BLaER1 (cell line): ENCODE data around the gene LRRC8B.

Source experiments
- H3K27ac ChIP-seq: shearing (Covaris generic); formaldehyde crosslinking; 2 replicates; pipeline ENCODE4 v1.8.1; 2022
- H3K27me3 ChIP-seq: shearing (Covaris generic); formaldehyde crosslinking; 2 replicates; pipeline ENCODE4 v1.8.1; 2022
- H3K36me3 ChIP-seq: shearing (Covaris generic); formaldehyde crosslinking; 2 replicates; pipeline ENCODE4 v1.8.1; 2022
- H3K4me1 ChIP-seq: shearing (Covaris generic); formaldehyde crosslinking; 2 replicates; pipeline ENCODE4 v1.8.1; 2022
- H3K4me2 ChIP-seq: shearing (Covaris generic); formaldehyde crosslinking; 2 replicates; pipeline ENCODE4 v1.8.1; 2022
- H3K4me3 ChIP-seq: shearing (Covaris generic); formaldehyde crosslinking; 2 replicates; pipeline ENCODE4 v1.8.1; 2022
- H3K9ac ChIP-seq: shearing (Covaris generic); formaldehyde crosslinking; 2 replicates; pipeline ENCODE4 v1.8.1; 2022
- H3K9me3 ChIP-seq: shearing (Covaris generic); formaldehyde crosslinking; 2 replicates; pipeline ENCODE4 v1.8.1; 2022
- H4K20me1 ChIP-seq: shearing (Covaris generic); formaldehyde crosslinking; 2 replicates; pipeline ENCODE4 v1.8.1; 2022
- Cebpa-rat ChIP-seq: shearing (Covaris generic); IDR thresholded peaks from 2 replicates; pipeline ENCODE4 v1.8.1; 2022

Gene LRRC8B

GRCh38 chr1:89523572-89524368 lies 859 bp upstream of the LRRC8B start:
- Histone ChIP-seq H3K27me3 (no peaks in the 10 kb centered on the region), H4K20me1 (peaks cover 29% of the 10 kb centered on the region), H3K9me3 (peaks cover 4% of the 10 kb centered on the region; the same call in 1 of the 2 replicates), H3K4me3 (peak overlapping the region; percentile 98), H3K4me1 (peaks cover 49% of the 10 kb centered on the region), H3K9ac (peak overlapping the region; percentile 94), H3K36me3 (peaks cover 17% of the 10 kb centered on the region; the same call in 1 of the 2 replicates), H3K4me2 (peak overlapping the region; percentile 96), H3K27ac (peak overlapping the region; percentile 97)
- no peak for TF ChIP-seq Cebpa-rat

- H3K36me3 ChIP-seq, result peaks cover 29% of the 10 kb centered on the region; the same call in 1 of the 2 replicates
- peaks cover 37% of the 10 kb centered on the region for H4K20me1 ChIP-seq
- peaks cover 4% of the 10 kb centered on the region; the same call in 1 of the 2 replicates for H3K9me3 ChIP-seq
- no peak for TF ChIP-seq Cebpa-rat
- H3K27me3 ChIP-seq, result no peaks in the 10 kb centered on the region
- H3K27ac ChIP-seq, result peak overlapping the region; percentile 97
- H3K4me3 ChIP-seq, result peak overlapping the region; percentile 98
- H3K4me2 ChIP-seq, result peak overlapping the region; percentile 96
- peaks cover 43% of the 10 kb centered on the region for H3K4me1 ChIP-seq
- H3K9ac ChIP-seq, result peak overlapping the region; percentile 94
Observed at GRCh38 chr1:89525169-89525855, 683 bp downstream of the LRRC8B start.

GRCh38 chr1:89527256-89527655 lies 2.6 kb downstream of the LRRC8B start:
- Histone ChIP-seq H3K9me3 (peaks cover 9% of the 10 kb centered on the region), H3K27ac (no peak overlapping the region), H3K9ac (no peak overlapping the region), H3K4me3 (no peak overlapping the region), H4K20me1 (peaks cover 56% of the 10 kb centered on the region), H3K4me1 (peaks cover 43% of the 10 kb centered on the region), H3K4me2 (peak overlapping the region; percentile 96), H3K27me3 (no peaks in the 10 kb centered on the region), H3K36me3 (peaks cover 46% of the 10 kb centered on the region)
- no peak for TF ChIP-seq Cebpa-rat

GRCh38 chr1:89527750-89528381 lies 3.2 kb downstream of the LRRC8B start:
- H3K9me3 ChIP-seq, result peaks cover 14% of the 10 kb centered on the region
- no peak overlapping the region for H3K4me3 ChIP-seq
- peaks cover 42% of the 10 kb centered on the region for H3K4me1 ChIP-seq
- no peak overlapping the region for H3K9ac ChIP-seq
- no peak for TF ChIP-seq Cebpa-rat
- peak overlapping the region; percentile 96 for H3K4me2 ChIP-seq
- peaks cover 52% of the 10 kb centered on the region for H3K36me3 ChIP-seq
- H4K20me1 ChIP-seq, result peaks cover 62% of the 10 kb centered on the region
- H3K27me3 ChIP-seq, result no peaks in the 10 kb centered on the region
- no peak overlapping the region for H3K27ac ChIP-seq

GRCh38 chr1:89528382-89528780 lies 3.8 kb downstream of the LRRC8B start:
- Histone ChIP-seq H3K4me1 (peaks cover 37% of the 10 kb centered on the region), H3K4me2 (no peak overlapping the region)

GRCh38 chr1:89529196-89529595 lies 4.6 kb downstream of the LRRC8B start:
- peaks cover 75% of the 10 kb centered on the region for H4K20me1 ChIP-seq

More at GRCh38 chr1:89528382-89528780, 3.8 kb downstream of the LRRC8B start:
- no peak for TF ChIP-seq Cebpa-rat
- H4K20me1 ChIP-seq, result peaks cover 67% of the 10 kb centered on the region
- H3K9me3 ChIP-seq, result peaks cover 14% of the 10 kb centered on the region
- no peak overlapping the region for H3K9ac ChIP-seq
- peaks cover 58% of the 10 kb centered on the region for H3K36me3 ChIP-seq
- H3K27me3 ChIP-seq, result no peaks in the 10 kb centered on the region
- no peak overlapping the region for H3K4me3 ChIP-seq
- no peak overlapping the region for H3K27ac ChIP-seq

GRCh38 chr1:89530444-89531089 lies 5.9 kb downstream of the LRRC8B start:
- H3K27ac ChIP-seq, result no peak overlapping the region
- H3K9me3 ChIP-seq, result peaks cover 14% of the 10 kb centered on the region
- H3K27me3 ChIP-seq, result no peaks in the 10 kb centered on the region
- peaks cover 60% of the 10 kb centered on the region for H3K36me3 ChIP-seq
- peaks cover 35% of the 10 kb centered on the region for H3K4me1 ChIP-seq
- no peak overlapping the region for H3K9ac ChIP-seq
- H3K4me3 ChIP-seq, result no peak overlapping the region
- H3K4me2 ChIP-seq, result no peak overlapping the region
- peaks cover 89% of the 10 kb centered on the region for H4K20me1 ChIP-seq
- no peak for TF ChIP-seq Cebpa-rat

More at GRCh38 chr1:89529196-89529595, 4.6 kb downstream of the LRRC8B start:
- H3K27me3 ChIP-seq, result no peaks in the 10 kb centered on the region
- no peak overlapping the region for H3K27ac ChIP-seq
- H3K9ac ChIP-seq, result no peak overlapping the region
- no peak for TF ChIP-seq Cebpa-rat
- H3K9me3 ChIP-seq, result peaks cover 14% of the 10 kb centered on the region
- H3K4me1 ChIP-seq, result peaks cover 29% of the 10 kb centered on the region
- H3K4me2 ChIP-seq, result no peak overlapping the region
- no peak overlapping the region for H3K4me3 ChIP-seq
- H3K36me3 ChIP-seq, result peaks cover 60% of the 10 kb centered on the region

GRCh38 chr1:89531480-89532139 lies 7.0 kb downstream of the LRRC8B start:
- Histone ChIP-seq H3K4me1 (peaks cover 35% of the 10 kb centered on the region), H3K36me3 (peaks cover 60% of the 10 kb centered on the region), H3K9me3 (peaks cover 14% of the 10 kb centered on the region), H3K4me3 (no peak overlapping the region), H3K4me2 (no peak overlapping the region), H3K27ac (no peak overlapping the region), H3K27me3 (no peaks in the 10 kb centered on the region), H4K20me1 (peaks cover 92% of the 10 kb centered on the region), H3K9ac (no peak overlapping the region)
- no peak for TF ChIP-seq Cebpa-rat

- Histone ChIP-seq H3K9me3 (peaks cover 14% of the 10 kb centered on the region), H4K20me1 (peaks cover 92% of the 10 kb centered on the region), H3K9ac (no peak overlapping the region), H3K27me3 (no peaks in the 10 kb centered on the region), H3K4me2 (no peak overlapping the region), H3K4me1 (peaks cover 33% of the 10 kb centered on the region), H3K36me3 (peaks cover 59% of the 10 kb centered on the region), H3K4me3 (no peak overlapping the region), H3K27ac (no peak overlapping the region)
- no peak for TF ChIP-seq Cebpa-rat
Observed at GRCh38 chr1:89532228-89532627, 7.6 kb downstream of the LRRC8B start.
